GM12892 (cell line): ENCODE data around the gene RBM10.
A peak's percentile ranks its signal among the peaks of the same experiment; 100 is the strongest.

Experiments used
- DNase-seq: peaks from one replicate; pipeline ENCODE4 v3.0.0; 2011; ENCODE audit not compliant: insufficient read length
- FAIRE-seq: peaks from 2 replicates; lab custom pipeline; 2011; peaks lifted over from hg19 to GRCh38; lab: Jason Lieb, UNC
- POLR2A ChIP-seq: IDR thresholded peaks from 2 replicates; pipeline ENCODE4 v1.6.1; 2011; ENCODE audit warnings: low read depth, low read length, control low read depth
- POLR2AphosphoS5 ChIP-seq: IDR thresholded peaks from 2 replicates; pipeline ENCODE4 v1.6.1; 2011; ENCODE audit warnings: low read depth, low read length, control low read depth
- TAF1 ChIP-seq: IDR thresholded peaks from 2 replicates; pipeline ENCODE4 v1.6.1; 2011; ENCODE audit warnings: low read depth, mild to moderate bottlenecking, control low read depth, low read length, borderline replicate concordance

RBM10 gene

DNA sequence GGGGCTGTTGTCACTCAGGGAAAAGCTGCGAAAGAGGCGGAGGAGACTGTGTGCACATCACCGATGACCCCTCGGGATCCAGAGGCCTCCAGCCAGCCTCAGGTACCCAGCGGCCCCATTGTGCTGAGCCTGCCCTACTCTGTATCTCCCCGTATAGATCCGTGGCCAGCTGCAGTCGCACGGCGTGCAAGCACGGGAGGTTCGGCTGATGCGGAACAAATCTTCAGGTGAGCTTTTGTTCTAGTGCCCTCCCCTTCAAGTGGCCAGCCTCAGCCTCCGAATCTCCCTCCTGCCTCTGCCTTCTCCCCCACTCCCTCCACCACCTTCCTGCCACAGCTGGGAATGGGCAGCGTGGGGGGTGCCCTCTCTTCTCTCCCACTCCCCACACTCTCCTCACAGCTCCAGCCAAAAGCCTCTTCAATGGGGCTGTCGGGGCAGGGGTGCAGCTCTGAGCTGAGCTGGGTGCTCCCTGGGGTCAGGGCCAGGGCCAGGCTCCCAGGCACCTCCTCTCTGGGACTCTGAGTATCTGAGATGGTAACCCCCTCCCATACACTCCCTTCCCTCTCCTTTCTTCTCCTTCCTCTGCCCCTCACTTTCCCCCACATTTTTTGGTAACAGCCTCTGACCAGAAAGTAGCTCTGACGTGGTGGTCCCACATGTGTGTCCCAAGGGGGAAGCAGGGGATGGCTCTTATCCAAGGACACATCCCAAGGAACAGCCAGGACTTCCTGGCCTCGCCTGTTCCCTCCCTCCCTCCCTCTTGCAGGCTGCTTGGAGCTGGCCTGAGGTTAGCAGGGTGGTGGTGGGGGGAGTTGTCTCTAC, 28.2 kb downstream of the RBM10 start:
- FAIRE-seq (no peak), DNase-seq (peak; percentile 7)

DNA sequence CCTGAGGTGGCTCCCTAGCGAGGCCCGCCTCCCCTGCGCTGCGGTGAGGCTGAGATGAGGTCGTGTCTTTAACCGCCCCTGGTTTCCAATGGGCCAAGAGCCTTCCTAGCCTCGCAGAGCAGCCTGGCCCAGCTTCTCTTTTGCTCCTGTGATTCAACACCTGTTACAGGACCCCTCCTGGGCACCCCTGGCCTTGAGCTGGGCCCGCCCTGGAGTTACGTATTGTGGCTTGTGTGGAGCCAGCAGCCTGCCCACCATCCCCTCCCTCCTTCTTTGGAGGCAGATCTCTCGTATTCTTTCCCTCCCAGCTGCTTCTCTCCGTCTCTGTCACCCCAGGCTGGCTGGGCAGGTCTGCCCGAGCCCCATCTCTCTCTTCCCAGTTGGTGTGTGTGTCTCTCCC, 29.4 kb downstream of the RBM10 start:
- peak; percentile 5 for DNase-seq
- no peak for FAIRE-seq
- TF ChIP-seq POLR2A (no peak), TAF1 (no peak), POLR2AphosphoS5 (no peak)

More for the DNA sequence above, 28.2 kb downstream of the RBM10 start:
- no peak for TF ChIP-seq POLR2AphosphoS5
- TF ChIP-seq POLR2A: no peak
- TF ChIP-seq TAF1: no peak

DNA sequence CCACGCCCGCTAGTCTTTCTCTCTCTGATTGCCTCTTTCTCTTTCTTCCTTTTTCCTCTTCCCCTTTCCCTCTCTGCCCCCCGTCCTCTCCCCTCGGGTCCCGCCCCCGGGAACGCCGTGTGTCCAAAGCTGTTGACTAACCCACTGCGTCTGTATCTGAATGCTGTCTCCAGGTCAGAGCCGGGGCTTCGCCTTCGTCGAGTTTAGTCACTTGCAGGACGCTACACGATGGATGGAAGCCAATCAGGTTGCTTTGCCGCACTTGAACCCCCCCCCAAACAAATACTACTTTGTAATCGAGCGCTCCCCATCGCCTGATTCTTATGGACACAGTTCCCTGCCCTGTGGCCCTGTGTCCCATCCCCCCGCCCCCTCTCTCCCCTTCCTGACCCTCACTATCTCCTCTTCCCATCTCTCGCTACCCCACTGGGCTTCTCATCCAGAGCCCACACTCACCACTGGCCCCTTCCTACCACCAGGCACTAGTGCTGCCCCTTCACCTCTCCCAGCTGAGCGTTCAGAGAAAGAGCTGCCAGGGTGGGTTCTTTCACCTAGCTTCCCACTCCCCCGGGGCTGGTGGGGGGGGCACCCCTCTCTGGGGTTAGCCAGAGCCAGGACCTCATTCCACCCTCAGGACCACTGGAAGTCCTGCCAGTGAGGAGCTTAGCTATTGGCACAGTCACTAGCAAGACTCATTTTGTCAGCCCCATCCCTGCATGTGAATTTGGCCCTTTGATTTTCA, 30.0 kb downstream of the RBM10 start:
- DNase-seq: no peak

DNA sequence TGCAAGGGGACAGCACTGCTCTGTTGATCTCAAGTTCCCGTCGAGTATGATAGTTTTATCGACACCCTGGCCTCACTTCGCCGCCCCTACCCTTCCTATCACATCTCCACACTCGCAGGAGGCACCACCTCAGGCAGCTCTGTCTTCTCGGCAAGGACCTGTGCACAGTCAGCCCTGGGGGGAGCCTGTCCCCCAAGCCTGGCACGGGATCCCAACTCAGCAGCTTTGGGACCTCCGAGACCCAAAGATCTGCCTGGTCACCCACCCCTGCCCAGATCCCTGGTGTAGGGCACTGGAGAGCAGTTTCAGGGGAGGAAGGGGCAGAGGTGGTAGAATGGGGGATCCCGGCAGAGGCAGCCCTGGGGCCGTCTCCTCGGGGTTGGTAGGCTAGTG, 30.6 kb downstream of the RBM10 start:
- no peak for FAIRE-seq
- TF ChIP-seq POLR2AphosphoS5 (no peak), TAF1 (no peak), POLR2A (no peak)
- DNase-seq: peak; percentile 11

More for the DNA sequence above, 30.0 kb downstream of the RBM10 start:
- FAIRE-seq: no peak
- TF ChIP-seq POLR2AphosphoS5: no peak

DNA sequence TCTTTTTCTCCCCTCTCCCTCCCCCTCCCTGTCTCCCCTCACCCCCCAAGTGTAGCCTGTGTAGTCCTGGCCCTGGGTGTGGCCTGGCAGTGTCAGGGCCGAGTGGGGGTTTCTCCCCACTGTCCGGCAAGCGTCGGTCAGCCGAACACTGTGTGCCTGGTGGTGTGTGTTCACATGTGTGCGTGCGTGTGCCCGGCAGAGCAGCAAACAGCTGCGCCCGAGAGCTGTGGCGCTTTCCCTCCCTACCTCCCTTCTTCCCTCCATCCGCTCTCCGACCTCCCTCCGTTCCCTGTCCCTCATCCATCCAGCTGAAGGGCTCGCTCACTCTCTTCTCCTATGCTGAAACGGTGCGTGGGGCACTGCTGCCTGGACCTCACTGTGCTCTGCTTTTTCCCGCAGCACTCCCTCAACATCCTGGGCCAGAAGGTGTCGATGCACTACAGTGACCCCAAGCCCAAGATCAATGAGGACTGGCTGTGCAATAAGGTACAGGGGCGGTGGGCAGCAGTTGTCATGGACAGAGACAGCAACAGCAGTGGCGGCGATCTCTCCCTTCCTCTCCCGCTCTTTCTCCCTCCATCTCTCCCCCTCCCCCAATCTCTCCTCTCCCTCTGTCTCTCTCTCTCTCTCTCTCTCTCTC, 31.2 kb downstream of the RBM10 start:
- TF ChIP-seq TAF1: no peak
- TF ChIP-seq POLR2A: no peak
- no peak for TF ChIP-seq POLR2AphosphoS5
- DNase-seq (no peak), FAIRE-seq (no peak)

DNA sequence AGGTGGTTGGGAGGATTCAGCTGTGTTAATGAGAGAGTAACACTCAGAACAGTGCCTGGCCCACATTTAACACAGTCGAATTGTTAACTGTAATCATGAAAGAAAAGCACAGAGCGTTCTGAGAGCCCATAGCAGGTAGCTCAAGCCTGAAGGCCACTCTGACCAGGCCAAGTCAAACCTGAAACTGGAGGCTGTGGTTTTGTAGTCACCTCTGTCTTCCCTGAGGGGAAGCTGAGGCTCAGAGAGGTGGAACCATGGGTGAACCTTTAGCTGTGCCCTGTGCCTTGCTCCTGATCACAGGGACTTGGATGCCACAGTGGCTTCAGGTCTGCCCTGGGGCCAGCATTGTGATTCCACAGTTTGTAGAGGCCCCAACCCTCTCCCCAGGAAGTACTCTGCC, 32.1 kb downstream of the RBM10 start:
- no peak for DNase-seq
- no peak for FAIRE-seq
- no peak for TF ChIP-seq POLR2A
- TF ChIP-seq POLR2AphosphoS5: no peak
- no peak for TF ChIP-seq TAF1

DNA sequence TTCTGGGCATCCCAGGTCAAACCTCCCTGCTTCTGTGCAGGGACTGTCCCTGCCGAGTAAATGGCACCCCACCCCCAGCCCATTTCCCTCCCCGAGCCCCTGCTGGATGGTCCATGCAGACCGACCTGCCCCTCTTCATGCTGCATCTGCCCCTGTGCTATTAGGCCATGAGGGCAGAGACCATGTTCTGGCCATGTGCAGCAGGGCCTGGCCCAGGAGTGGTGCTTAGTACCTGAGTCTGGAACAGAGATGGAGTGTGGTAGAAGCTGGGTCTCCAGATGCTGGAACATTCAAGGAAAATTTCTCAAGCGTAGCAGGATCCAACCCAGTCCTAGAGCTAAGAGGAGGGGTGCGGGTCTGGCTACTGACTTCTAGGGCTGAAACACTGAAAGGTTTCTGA, 33.3 kb downstream of the RBM10 start:
- FAIRE-seq: no peak
- no peak for DNase-seq

DNA sequence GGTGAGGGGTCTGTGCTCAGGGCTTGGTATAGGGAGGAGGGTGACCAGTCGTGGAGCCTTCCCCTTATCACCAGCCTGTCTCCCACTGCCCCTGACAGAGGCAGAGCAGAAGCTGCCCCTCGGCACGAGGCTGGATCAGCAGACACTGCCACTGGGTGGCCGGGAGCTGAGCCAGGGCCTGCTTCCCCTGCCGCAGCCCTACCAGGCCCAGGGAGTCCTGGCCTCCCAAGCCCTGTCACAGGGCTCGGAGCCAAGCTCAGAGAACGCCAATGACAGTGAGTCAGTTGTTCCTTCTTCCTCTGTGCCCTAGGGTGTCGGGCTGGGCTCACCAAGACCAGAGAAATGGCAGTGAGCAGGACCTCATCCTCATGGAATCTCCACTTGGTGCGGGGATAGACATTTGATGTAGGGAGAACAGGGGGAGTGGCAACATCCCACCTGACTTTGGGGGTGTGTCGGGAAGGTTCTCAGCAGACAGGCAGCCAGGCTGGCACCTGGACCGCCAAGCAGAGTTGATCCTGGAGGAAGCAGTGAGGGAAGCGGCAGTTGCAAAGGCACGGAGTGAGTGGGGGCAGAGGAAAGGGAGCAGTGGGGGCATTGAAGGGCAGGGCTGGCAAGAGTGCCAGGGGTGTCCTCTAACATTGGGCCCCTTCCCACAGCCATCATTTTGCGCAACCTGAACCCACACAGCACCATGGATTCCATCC, 34.4 kb downstream of the RBM10 start:
- TF ChIP-seq POLR2A (no peak), POLR2AphosphoS5 (no peak), TAF1 (no peak)
- no peak for DNase-seq
- no peak for FAIRE-seq

More for the DNA sequence above, 33.3 kb downstream of the RBM10 start:
- no peak for TF ChIP-seq POLR2AphosphoS5
- no peak for TF ChIP-seq POLR2A
- TF ChIP-seq TAF1: no peak

DNA sequence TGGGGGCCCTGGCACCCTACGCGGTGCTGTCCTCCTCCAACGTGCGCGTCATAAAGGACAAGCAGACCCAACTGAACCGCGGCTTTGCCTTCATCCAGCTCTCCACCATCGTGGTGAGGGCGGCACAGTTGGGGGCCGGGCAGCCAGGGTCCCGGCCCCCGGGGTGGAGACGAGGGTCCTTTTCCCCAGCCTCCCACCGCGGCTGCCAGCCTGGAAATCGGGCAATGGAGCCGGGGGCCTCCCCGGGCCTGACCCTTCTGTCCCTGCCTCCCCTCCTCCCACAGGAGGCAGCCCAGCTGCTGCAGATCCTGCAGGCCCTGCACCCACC, 34.9 kb downstream of the RBM10 start:
- no peak for DNase-seq
- no peak for TF ChIP-seq TAF1
- no peak for TF ChIP-seq POLR2A
- TF ChIP-seq POLR2AphosphoS5: no peak
- FAIRE-seq: no peak

DNA sequence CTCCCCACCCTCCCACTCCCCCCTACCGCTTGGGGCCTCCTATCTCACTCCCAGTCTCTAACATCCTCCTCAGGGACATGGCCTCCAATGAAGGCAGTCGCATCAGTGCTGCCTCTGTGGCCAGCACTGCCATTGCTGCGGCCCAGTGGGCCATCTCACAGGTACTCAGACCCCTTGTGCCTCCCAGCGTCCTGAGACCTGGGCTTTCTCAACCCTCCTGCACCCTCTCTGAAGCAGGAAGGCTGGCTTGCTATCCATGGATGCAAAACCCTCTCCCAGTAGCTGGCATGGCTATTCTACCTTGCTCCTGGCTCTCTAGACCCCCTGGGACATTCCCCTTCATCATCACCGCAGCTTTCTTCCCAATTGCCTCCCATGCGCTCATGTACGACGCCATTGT, 35.3 kb downstream of the RBM10 start:
- TF ChIP-seq TAF1 (no peak), POLR2A (no peak), POLR2AphosphoS5 (no peak)
- DNase-seq (no peak), FAIRE-seq (no peak)

DNA sequence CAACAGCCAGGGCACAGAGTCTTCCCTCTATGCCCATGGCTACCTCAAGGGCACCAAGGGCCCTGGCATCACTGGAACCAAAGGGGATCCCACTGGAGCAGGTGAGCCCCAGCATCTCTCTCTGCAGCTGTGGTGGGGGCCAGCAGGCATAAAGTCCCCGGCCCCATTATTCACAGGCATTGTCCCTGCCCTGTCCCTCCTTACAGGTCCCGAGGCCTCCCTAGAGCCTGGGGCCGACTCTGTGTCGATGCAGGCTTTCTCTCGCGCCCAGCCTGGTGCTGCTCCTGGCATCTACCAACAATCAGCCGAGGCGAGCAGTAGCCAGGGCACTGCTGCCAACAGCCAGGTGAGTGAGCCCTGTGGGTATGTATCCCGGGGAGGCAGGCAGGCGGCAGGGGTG, 36.3 kb downstream of the RBM10 start:
- DNase-seq: no peak
- no peak for FAIRE-seq
- TF ChIP-seq POLR2A: no peak
- TF ChIP-seq POLR2AphosphoS5: no peak
- no peak for TF ChIP-seq TAF1

DNA sequence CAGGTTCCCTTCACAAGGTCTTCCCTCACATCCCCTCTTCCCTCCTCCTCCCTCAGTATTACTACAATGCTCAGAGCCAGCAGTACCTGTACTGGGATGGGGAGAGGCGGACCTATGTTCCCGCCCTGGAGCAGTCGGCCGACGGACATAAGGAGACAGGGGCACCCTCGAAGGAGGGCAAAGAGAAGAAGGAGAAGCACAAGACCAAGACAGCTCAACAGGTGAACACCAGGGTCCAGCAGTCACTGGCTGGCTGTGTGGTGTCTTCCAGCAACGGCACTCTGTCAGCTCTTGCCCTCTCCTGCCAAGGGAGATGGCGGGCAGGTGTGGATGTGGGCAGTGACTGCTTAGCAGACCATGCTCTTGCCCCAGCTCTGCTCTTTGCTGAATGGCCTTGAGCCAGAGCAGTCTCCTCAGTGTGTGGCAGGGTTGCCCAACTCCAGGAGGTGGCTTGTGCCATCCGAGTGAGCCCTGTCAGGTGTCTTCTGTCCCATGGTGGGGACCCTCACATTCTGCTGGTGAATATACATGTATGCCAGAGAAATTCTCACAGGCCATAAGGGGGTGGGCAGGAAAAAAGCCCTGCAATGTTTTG, 37.2 kb downstream of the RBM10 start:
- TF ChIP-seq TAF1: no peak
- no peak for TF ChIP-seq POLR2A
- no peak for TF ChIP-seq POLR2AphosphoS5
- DNase-seq (no peak), FAIRE-seq (no peak)
